Measurements from ENCODE around the gene SLC4A1AP. TPM values are rescaled to one million over a fixed set of nuclear protein-coding genes. Genes with fewer than 3 reads are reported as not detected.

Gene SLC4A1AP
- total RNA-seq, 1 donor from 2014 or later, result 20.5 TPM

DNA sequence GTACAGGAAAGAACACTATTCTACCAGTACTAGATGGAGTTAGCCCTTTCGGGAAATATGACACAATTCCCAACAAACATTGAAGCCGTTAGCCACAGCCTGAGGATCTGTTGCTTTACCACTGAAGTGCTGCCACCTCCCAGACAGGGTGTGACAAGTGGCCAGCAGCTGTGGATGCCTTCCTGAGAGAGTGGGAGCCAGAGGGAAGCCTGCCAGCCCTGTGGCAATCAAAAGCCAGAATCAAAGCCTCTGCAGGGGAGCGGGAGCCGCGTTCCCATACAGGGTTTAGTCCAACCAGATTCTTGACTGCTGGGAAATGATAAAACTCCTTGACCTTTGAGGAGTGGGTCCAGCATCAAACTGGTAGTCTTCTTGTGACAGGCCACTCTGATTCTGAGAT, 38.0 kb downstream of the SLC4A1AP start:
- H3K4me3 Mint-ChIP-seq (ENCODE audit: unreplicated experiment), result no peak overlapping the region
- TF ChIP-seq, protein P1, sequence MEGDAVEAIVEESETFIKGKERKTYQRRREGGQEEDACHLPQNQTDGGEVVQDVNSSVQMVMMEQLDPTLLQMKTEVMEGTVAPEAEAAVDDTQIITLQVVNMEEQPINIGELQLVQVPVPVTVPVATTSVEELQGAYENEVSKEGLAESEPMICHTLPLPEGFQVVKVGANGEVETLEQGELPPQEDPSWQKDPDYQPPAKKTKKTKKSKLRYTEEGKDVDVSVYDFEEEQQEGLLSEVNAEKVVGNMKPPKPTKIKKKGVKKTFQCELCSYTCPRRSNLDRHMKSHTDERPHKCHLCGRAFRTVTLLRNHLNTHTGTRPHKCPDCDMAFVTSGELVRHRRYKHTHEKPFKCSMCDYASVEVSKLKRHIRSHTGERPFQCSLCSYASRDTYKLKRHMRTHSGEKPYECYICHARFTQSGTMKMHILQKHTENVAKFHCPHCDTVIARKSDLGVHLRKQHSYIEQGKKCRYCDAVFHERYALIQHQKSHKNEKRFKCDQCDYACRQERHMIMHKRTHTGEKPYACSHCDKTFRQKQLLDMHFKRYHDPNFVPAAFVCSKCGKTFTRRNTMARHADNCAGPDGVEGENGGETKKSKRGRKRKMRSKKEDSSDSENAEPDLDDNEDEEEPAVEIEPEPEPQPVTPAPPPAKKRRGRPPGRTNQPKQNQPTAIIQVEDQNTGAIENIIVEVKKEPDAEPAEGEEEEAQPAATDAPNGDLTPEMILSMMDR (IDR thresholded peaks at IDR 0.05), result no peak
- no peaks in the 10 kb centered on the region for H3K27me3 Mint-ChIP-seq (ENCODE audit: unreplicated experiment)
- H3K9me3 Mint-ChIP-seq (ENCODE audit: unreplicated experiment), result no peaks in the 10 kb centered on the region
- no peak overlapping the region for H3K27ac Mint-ChIP-seq (ENCODE audit: unreplicated experiment)
- H3K36me3 Mint-ChIP-seq (ENCODE audit: unreplicated experiment), result peaks cover 6% of the 10 kb centered on the region
- peaks cover 34% of the 10 kb centered on the region for H3K4me1 Mint-ChIP-seq (ENCODE audit: unreplicated experiment)
- no peak for DNase-seq (ENCODE audit: extremely low spot score, unreplicated experiment)

DNA sequence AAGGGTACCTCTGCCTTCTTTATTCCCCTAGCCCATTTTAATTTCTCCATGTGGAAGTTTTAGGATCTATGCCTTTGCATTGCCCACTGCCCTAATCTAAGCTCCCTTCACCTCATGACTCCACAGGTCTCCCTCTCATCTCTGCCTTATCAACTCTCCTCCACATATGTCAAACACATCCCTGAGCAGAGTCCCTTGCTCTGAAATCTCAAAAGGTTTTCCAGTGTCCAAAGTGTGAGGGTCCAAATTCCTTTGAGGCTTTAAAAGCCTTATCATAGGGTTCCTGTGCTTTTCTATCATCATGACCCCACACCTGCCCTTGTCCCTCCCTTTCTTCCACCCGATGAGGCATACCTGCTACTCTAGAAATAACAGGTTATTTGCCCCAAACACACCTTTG, 38.6 kb downstream of the SLC4A1AP start:
- peaks cover 6% of the 10 kb centered on the region for H3K36me3 Mint-ChIP-seq (ENCODE audit: unreplicated experiment)
- H3K9me3 Mint-ChIP-seq (ENCODE audit: unreplicated experiment), result no peaks in the 10 kb centered on the region
- H3K4me3 Mint-ChIP-seq (ENCODE audit: unreplicated experiment), result no peak overlapping the region
- no peak for DNase-seq (ENCODE audit: extremely low spot score, unreplicated experiment)
- H3K27ac Mint-ChIP-seq (ENCODE audit: unreplicated experiment), result peak overlapping the region; percentile 47
- H3K4me1 Mint-ChIP-seq (ENCODE audit: unreplicated experiment), result peaks cover 37% of the 10 kb centered on the region
- TF ChIP-seq, protein P1 (IDR thresholded peaks at IDR 0.05), result no peak
- H3K27me3 Mint-ChIP-seq (ENCODE audit: unreplicated experiment), result no peaks in the 10 kb centered on the region

DNA sequence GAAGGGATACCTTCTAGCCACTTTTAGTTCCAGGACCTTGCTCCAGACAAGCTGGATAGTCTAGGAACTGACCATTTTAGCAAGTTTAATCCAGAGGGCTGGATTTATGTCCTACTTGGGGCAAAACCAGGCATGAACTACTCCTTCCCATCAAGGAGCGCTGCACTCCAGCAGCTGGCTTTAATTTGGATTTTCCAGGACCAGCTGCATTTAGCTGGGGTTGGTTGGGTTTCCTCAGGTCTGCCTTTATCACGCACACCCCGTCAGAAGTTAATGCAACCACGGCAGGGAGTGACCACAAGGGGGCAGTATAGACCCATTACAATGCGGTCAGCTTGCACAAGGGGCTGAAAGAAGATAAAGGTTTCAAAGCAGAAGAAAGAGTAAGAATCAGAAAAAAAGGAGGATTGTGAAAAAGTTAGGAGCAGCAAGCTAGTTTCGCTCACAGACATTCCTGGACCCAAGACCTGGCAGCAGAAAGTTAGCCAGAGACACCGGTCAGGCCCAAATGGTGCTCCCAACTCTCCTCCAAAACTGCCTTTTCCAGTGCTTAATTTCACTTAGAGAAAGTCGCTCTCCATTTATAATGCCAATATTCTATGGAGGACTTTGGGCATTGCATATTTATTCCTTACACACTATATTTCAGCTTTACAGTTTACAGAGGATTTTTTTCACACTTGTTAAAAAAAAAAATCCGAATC, 40.1 kb downstream of the SLC4A1AP start:
- no peaks in the 10 kb centered on the region for H3K36me3 Mint-ChIP-seq (ENCODE audit: unreplicated experiment)
- H3K27ac Mint-ChIP-seq (ENCODE audit: unreplicated experiment), result peak overlapping the region; percentile 72
- no peaks in the 10 kb centered on the region for H3K9me3 Mint-ChIP-seq (ENCODE audit: unreplicated experiment)
- peak; percentile 96 for DNase-seq (ENCODE audit: extremely low spot score, unreplicated experiment)
- peaks cover 49% of the 10 kb centered on the region for H3K4me1 Mint-ChIP-seq (ENCODE audit: unreplicated experiment)
- no peaks in the 10 kb centered on the region for H3K27me3 Mint-ChIP-seq (ENCODE audit: unreplicated experiment)
- no peak overlapping the region for H3K4me3 Mint-ChIP-seq (ENCODE audit: unreplicated experiment)
- TF ChIP-seq, protein P1 (IDR thresholded peaks at IDR 0.05), result peak; percentile 93

DNA sequence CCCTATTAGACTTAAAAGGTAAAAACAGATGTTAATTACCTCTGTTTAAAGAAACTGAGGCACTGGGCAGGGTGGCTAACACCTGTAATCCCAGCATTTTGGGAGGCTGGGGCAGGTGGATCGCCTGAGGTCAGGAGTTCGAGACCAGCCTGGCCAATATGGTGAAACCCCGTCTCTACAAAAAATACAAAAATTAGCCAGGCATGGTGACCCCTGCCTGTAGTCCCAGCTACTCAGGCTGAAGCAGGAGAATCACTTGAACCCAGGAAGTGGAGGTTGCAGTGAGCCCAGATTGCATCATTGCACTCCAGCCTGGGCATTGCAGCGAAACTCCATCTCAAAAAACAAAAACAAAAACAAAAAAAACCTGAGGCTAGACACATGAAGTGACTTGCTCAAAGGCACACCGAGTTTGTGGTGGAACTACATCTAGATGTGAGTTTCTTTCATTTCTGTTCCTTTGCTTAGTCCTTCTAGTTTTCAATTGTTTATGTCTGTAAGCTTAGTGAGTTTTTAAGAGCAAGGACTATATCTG, 40.7 kb downstream of the SLC4A1AP start:
- peak overlapping the region; percentile 65 for H3K27ac Mint-ChIP-seq (ENCODE audit: unreplicated experiment)
- no peak overlapping the region for H3K4me3 Mint-ChIP-seq (ENCODE audit: unreplicated experiment)
- DNase-seq (ENCODE audit: extremely low spot score, unreplicated experiment), result no peak
- H3K36me3 Mint-ChIP-seq (ENCODE audit: unreplicated experiment), result no peaks in the 10 kb centered on the region
- H3K27me3 Mint-ChIP-seq (ENCODE audit: unreplicated experiment), result no peaks in the 10 kb centered on the region
- no peaks in the 10 kb centered on the region for H3K9me3 Mint-ChIP-seq (ENCODE audit: unreplicated experiment)
- peaks cover 49% of the 10 kb centered on the region for H3K4me1 Mint-ChIP-seq (ENCODE audit: unreplicated experiment)
- TF ChIP-seq, protein P1 (IDR thresholded peaks at IDR 0.05), result no peak

DNA sequence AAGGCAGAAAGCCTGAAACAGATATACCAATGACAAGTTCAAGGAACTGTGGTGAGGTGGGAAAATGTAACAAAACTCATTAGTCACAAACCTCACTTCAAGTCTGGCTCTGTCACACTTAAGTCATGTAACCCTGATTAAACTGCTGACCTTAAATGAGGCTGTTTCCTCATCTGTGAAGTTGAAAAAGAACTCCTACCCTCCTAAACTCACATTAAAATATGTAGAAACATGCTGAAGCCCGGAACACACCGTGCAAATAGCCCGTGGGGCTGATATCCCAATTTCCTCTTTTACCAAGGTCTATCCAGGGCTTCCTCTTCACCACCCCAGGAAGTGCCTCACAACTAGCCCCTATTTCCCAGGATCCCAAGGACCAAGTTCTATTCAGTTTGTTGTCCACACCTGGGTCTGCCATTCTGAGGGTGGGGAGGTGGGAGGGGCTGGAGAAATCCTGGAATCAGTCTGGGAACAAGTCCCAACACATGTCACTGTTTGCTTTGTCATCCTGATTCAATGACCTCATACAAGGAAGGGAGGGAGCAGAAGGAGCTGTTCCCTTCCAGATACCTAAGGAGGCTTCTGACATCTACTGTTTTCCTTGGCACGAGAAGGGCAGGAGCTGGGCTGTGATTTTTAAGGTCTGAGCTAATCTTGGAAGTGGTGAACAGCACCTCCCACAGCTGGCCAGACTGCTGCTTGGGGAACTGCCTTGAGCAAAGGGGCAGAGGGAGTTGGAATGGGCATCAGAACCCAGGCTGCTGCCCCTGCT, 42.3 kb downstream of the SLC4A1AP start:
- Mint-ChIP-seq H3K27me3 (ENCODE audit: unreplicated experiment) (no peaks in the 10 kb centered on the region), H3K27ac (ENCODE audit: unreplicated experiment) (peak overlapping the region; percentile 89), H3K4me3 (ENCODE audit: unreplicated experiment) (no peak overlapping the region), H3K4me1 (ENCODE audit: unreplicated experiment) (peaks cover 49% of the 10 kb centered on the region), H3K36me3 (ENCODE audit: unreplicated experiment) (no peaks in the 10 kb centered on the region), H3K9me3 (ENCODE audit: unreplicated experiment) (no peaks in the 10 kb centered on the region)
- no peak for DNase-seq (ENCODE audit: extremely low spot score, unreplicated experiment)
- TF ChIP-seq, protein P1 (IDR thresholded peaks at IDR 0.05), result no peak

All from osteocyte (in vitro differentiated cells).